ENCODE results near the gene COG8. TPM values are rescaled to one million over a fixed set of nuclear protein-coding genes. Genes with fewer than 3 reads are reported as not detected.

COG8 gene
- total and polyA plus RNA-seq, 2 experiments from 2014 or later, result 21.4 to 79.9 TPM

DNA sequence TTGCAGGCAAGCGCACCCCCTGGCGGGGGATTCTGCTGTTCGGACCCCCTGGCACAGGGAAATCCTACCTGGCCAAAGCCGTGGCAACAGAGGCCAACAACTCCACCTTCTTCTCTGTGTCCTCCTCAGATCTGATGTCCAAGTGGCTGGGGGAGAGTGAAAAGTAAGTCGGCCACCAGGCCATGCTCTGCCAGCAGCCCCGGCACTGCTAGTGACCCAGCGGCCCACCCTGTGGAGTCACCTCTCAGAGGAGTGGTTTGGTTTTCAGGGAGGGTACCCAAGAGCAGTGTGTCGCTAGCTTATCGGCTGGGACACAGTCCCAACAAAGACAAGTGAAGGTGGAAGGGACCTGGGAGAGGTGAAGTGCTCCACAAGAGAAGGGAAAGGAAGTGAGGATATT lies 20.0 kb downstream of the COG8 start:
- H3K36me3 ChIP-seq (ENCODE audit: insufficient read depth), result peaks cover 4% of the 10 kb centered on the region
- H3F3A ChIP-seq (replicated peaks; ENCODE audit: low read depth), result peaks cover 4% of the 10 kb centered on the region; the same call in 1 of the 2 replicates
- Mint-ChIP-seq H3K9me3 (no peaks in the 10 kb centered on the region), H3K27me3 (ENCODE audit: insufficient read depth, low read depth, poor library complexity) (peaks cover 14% of the 10 kb centered on the region), H3K36me3 (ENCODE audit: low read depth) (peaks cover 76% of the 10 kb centered on the region), H3K27ac (no peak overlapping the region; the same call in 1 of the 2 replicates), H3K4me3 (no peak overlapping the region), H3K4me1 (no peaks in the 10 kb centered on the region; the same call in 2 of the 3 replicates)
- no peak for ATAC-seq
- H3K27ac ChIP-seq (ENCODE audit: low read depth), result no peak overlapping the region
- no peaks in the 10 kb centered on the region for H3K4me1 ChIP-seq (ENCODE audit: insufficient read depth)
- TF ChIP-seq CREB1 (CRISPR knock-in tag; IDR thresholded peaks at IDR 0.05; ENCODE audit: low read depth), result no peak
- TF ChIP-seq, protein P1, sequence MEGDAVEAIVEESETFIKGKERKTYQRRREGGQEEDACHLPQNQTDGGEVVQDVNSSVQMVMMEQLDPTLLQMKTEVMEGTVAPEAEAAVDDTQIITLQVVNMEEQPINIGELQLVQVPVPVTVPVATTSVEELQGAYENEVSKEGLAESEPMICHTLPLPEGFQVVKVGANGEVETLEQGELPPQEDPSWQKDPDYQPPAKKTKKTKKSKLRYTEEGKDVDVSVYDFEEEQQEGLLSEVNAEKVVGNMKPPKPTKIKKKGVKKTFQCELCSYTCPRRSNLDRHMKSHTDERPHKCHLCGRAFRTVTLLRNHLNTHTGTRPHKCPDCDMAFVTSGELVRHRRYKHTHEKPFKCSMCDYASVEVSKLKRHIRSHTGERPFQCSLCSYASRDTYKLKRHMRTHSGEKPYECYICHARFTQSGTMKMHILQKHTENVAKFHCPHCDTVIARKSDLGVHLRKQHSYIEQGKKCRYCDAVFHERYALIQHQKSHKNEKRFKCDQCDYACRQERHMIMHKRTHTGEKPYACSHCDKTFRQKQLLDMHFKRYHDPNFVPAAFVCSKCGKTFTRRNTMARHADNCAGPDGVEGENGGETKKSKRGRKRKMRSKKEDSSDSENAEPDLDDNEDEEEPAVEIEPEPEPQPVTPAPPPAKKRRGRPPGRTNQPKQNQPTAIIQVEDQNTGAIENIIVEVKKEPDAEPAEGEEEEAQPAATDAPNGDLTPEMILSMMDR (conservative IDR thresholded peaks at IDR 0.05; ENCODE audit: low read depth in 2 of 2), result peak in 1 of 2 experiments; percentile 34; a peak in 2 of 4 replicates
- H2AFZ ChIP-seq, result no peak overlapping the region
- DNase-seq (ENCODE audit: low spot score), result no peak
- H4K20me1 ChIP-seq (replicated peaks; ENCODE audit: insufficient read depth), result peaks cover 14% of the 10 kb centered on the region
- no peaks in the 10 kb centered on the region for H3K9me2 ChIP-seq (ENCODE audit: insufficient read depth)
- peaks cover 7% of the 10 kb centered on the region for H3K79me2 ChIP-seq (replicated peaks; ENCODE audit: insufficient read depth)
- H3K27me3 ChIP-seq (ENCODE audit: insufficient read depth), result no peaks in the 10 kb centered on the region
- H3K4me2 ChIP-seq, result no peak overlapping the region
- no peak overlapping the region for H3K4me3 ChIP-seq

DNA sequence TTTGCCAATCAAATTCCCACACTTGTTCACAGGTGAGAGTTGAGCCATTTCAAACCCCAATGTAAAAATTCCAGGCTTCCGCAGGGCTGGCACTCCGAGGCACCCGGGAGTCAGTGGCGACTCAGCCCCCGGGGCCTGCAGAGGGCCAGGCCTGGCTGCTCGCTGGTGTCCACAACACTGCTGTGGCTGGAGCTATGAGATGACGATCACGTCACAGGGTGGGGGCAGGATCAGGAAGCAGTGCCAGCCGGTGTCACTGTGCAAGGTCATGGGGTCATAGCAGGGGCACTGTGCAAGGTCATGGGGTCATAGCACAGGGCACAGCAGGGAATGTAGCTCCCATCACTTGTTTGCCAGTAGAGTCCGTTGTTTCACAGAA lies 20.5 kb downstream of the COG8 start:
- Histone ChIP-seq H3K79me2 (replicated peaks; ENCODE audit: insufficient read depth) (peaks cover 6% of the 10 kb centered on the region; the same call in 1 of the 2 replicates), H2AFZ (no peak overlapping the region), H4K20me1 (replicated peaks; ENCODE audit: insufficient read depth) (peaks cover 13% of the 10 kb centered on the region), H3K4me3 (no peak overlapping the region), H3K27ac (ENCODE audit: low read depth) (no peak overlapping the region), H3K9me2 (ENCODE audit: insufficient read depth) (no peaks in the 10 kb centered on the region), H3F3A (replicated peaks; ENCODE audit: low read depth) (peaks cover 4% of the 10 kb centered on the region; the same call in 1 of the 2 replicates), H3K4me2 (no peak overlapping the region), H3K4me1 (ENCODE audit: insufficient read depth) (no peaks in the 10 kb centered on the region), H3K36me3 (ENCODE audit: insufficient read depth) (peaks cover 4% of the 10 kb centered on the region), H3K27me3 (ENCODE audit: insufficient read depth) (no peaks in the 10 kb centered on the region)
- DNase-seq (ENCODE audit: low spot score), result no peak
- Mint-ChIP-seq H3K4me1 (no peaks in the 10 kb centered on the region; the same call in 2 of the 3 replicates), H3K36me3 (ENCODE audit: low read depth) (peaks cover 72% of the 10 kb centered on the region), H3K27me3 (ENCODE audit: insufficient read depth, low read depth, poor library complexity) (peaks cover 17% of the 10 kb centered on the region), H3K9me3 (no peaks in the 10 kb centered on the region), H3K27ac (no peak overlapping the region), H3K4me3 (no peak overlapping the region)
- no peak for ATAC-seq
- no peak for TF ChIP-seq EZH2 (IDR thresholded peaks at IDR 0.05; ENCODE audit: low read depth, unreplicated experiment)
- no peak for TF ChIP-seq ZNF331 (CRISPR knock-in tag; IDR thresholded peaks at IDR 0.05; ENCODE audit: low read depth)
- TF ChIP-seq, protein P1 (conservative IDR thresholded peaks at IDR 0.05; ENCODE audit: low read depth in 2 of 2), result no peak
- TF ChIP-seq POLR2AphosphoS5 (IDR thresholded peaks at IDR 0.05; ENCODE audit: low read depth), result no peak
- TF ChIP-seq, protein P2, sequence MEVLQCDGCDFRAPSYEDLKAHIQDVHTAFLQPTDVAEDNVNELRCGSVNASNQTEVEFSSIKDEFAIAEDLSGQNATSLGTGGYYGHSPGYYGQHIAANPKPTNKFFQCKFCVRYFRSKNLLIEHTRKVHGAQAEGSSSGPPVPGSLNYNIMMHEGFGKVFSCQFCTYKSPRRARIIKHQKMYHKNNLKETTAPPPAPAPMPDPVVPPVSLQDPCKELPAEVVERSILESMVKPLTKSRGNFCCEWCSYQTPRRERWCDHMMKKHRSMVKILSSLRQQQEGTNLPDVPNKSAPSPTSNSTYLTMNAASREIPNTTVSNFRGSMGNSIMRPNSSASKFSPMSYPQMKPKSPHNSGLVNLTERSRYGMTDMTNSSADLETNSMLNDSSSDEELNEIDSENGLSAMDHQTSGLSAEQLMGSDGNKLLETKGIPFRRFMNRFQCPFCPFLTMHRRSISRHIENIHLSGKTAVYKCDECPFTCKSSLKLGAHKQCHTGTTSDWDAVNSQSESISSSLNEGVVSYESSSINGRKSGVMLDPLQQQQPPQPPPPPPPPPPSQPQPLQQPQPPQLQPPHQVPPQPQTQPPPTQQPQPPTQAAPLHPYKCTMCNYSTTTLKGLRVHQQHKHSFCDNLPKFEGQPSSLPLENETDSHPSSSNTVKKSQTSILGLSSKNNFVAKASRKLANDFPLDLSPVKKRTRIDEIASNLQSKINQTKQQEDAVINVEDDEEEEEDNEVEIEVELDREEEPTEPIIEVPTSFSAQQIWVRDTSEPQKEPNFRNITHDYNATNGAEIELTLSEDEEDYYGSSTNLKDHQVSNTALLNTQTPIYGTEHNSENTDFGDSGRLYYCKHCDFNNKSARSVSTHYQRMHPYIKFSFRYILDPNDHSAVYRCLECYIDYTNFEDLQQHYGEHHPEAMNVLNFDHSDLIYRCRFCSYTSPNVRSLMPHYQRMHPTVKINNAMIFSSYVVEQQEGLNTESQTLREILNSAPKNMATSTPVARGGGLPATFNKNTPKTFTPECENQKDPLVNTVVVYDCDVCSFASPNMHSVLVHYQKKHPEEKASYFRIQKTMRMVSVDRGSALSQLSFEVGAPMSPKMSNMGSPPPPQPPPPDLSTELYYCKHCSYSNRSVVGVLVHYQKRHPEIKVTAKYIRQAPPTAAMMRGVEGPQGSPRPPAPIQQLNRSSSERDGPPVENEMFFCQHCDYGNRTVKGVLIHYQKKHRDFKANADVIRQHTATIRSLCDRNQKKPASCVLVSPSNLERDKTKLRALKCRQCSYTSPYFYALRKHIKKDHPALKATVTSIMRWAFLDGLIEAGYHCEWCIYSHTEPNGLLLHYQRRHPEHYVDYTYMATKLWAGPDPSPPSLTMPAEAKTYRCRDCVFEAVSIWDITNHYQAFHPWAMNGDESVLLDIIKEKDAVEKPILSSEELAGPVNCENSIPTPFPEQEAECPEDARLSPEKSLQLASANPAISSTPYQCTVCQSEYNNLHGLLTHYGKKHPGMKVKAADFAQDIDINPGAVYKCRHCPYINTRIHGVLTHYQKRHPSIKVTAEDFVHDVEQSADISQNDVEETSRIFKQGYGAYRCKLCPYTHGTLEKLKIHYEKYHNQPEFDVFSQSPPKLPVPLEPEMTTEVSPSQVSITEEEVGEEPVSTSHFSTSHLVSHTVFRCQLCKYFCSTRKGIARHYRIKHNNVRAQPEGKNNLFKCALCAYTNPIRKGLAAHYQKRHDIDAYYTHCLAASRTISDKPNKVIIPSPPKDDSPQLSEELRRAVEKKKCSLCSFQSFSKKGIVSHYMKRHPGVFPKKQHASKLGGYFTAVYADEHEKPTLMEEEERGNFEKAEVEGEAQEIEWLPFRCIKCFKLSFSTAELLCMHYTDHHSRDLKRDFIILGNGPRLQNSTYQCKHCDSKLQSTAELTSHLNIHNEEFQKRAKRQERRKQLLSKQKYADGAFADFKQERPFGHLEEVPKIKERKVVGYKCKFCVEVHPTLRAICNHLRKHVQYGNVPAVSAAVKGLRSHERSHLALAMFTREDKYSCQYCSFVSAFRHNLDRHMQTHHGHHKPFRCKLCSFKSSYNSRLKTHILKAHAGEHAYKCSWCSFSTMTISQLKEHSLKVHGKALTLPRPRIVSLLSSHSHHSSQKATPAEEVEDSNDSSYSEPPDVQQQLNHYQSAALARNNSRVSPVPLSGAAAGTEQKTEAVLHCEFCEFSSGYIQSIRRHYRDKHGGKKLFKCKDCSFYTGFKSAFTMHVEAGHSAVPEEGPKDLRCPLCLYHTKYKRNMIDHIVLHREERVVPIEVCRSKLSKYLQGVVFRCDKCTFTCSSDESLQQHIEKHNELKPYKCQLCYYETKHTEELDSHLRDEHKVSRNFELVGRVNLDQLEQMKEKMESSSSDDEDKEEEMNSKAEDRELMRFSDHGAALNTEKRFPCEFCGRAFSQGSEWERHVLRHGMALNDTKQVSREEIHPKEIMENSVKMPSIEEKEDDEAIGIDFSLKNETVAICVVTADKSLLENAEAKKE (CRISPR knock-in tag; IDR thresholded peaks at IDR 0.05), result no peak
- no peak for TF ChIP-seq EZH2phosphoT487 (IDR thresholded peaks at IDR 0.05; ENCODE audit: unreplicated experiment)
- no peak for TF ChIP-seq NANOG (IDR thresholded peaks at IDR 0.05; ENCODE audit: borderline replicate concordance)
- no peak for TF ChIP-seq ZNF114 (CRISPR knock-in tag; IDR thresholded peaks at IDR 0.05)
- TF ChIP-seq, protein P3, sequence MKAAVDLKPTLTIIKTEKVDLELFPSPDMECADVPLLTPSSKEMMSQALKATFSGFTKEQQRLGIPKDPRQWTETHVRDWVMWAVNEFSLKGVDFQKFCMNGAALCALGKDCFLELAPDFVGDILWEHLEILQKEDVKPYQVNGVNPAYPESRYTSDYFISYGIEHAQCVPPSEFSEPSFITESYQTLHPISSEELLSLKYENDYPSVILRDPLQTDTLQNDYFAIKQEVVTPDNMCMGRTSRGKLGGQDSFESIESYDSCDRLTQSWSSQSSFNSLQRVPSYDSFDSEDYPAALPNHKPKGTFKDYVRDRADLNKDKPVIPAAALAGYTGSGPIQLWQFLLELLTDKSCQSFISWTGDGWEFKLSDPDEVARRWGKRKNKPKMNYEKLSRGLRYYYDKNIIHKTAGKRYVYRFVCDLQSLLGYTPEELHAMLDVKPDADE (IDR thresholded peaks at IDR 0.05), result no peak
- TF ChIP-seq JUNB (IDR thresholded peaks at IDR 0.05; ENCODE audit: unreplicated experiment), result no peak

Data from GM23338 (cell line).